PC-9 (cell line): ENCODE measurements around the gene MRPL17. TPM values are rescaled to one million over a fixed set of nuclear protein-coding genes. Genes with fewer than 3 reads are reported as not detected.

Experiments
- BruUV-seq: library from RNA; stranded (reverse); fragments of 400-500 nt; replicated peaks from 2 replicates; lab custom pipeline; 2021; lab: Mats Ljungman, UMichigan
- CTCF ChIA-PET: fragments of 300-600 bp; sonication (Branson Sonifier 250); formaldehyde crosslinking; loops from one replicate; lab custom pipeline; 2022; ENCODE audit warnings: antibody characterized with exemption; lab: Charles Lee
- POLR2A ChIA-PET: fragments of 300-600 bp; sonication (Branson Sonifier 250); formaldehyde crosslinking; loops from one replicate; lab custom pipeline; 2022; ENCODE audit warnings: antibody characterized with exemption; ENCODE audit not compliant: unreplicated experiment; lab: Charles Lee
- DNase-seq, 2 experiments: peaks; one replicate each; pipeline versions ENCODE4 v3.0.0 to v3.0.0-alpha.2; 2015 to 2022; ENCODE audit warnings: mixed read lengths in 1 of 2
- H2AFZ ChIP-seq: fragments of 200-600 bp; sonication (generic); 2 replicates; pipeline ENCODE4 v1.8.1; 2017; ENCODE audit warnings: antibody characterized with exemption
- H3F3A ChIP-seq: fragments of 200-600 bp; sonication (generic); 2 replicates; pipeline ENCODE4 v1.8.1; 2017; ENCODE audit warnings: antibody characterized with exemption, mild to moderate bottlenecking, low read depth; ENCODE audit not compliant: insufficient read depth
- H3K27ac ChIP-seq: fragments of 200-600 bp; sonication (generic); 2 replicates; pipeline ENCODE4 v1.6.1; 2016; ENCODE audit warnings: mixed run types
- H3K27me3 ChIP-seq: fragments of 200-600 bp; sonication (generic); 2 replicates; pipeline ENCODE4 v1.6.1; 2016; ENCODE audit warnings: low read depth, mixed run types; ENCODE audit not compliant: insufficient read depth
- H3K36me3 ChIP-seq: fragments of 200-600 bp; sonication (generic); 2 replicates; pipeline ENCODE4 v1.6.1; 2016; ENCODE audit warnings: low read depth, mixed run types
- H3K4me1 ChIP-seq: fragments of 200-600 bp; sonication (generic); replicated peaks from 2 replicates; pipeline ENCODE4 v1.6.1; 2016; ENCODE audit warnings: mixed run types; ENCODE audit not compliant: insufficient read depth
- H3K4me2 ChIP-seq: fragments of 200-600 bp; sonication (generic); 2 replicates; pipeline ENCODE4 v1.6.1; 2017; ENCODE audit warnings: mixed run types
- H3K4me3 ChIP-seq: fragments of 200-600 bp; sonication (generic); 2 replicates; pipeline ENCODE4 v1.6.1; 2016; ENCODE audit warnings: mixed run types
- H3K79me2 ChIP-seq: fragments of 200-600 bp; sonication (generic); 2 replicates; pipeline ENCODE4 v1.6.1; 2017; ENCODE audit warnings: low read depth, mixed run types
- H3K9me2 ChIP-seq: fragments of 200-600 bp; sonication (generic); 2 replicates; pipeline ENCODE4 v1.8.1; 2017; ENCODE audit warnings: mild to moderate bottlenecking; ENCODE audit not compliant: insufficient read depth
- H3K9me3 ChIP-seq: fragments of 200-600 bp; sonication (generic); 2 replicates; pipeline ENCODE4 v1.8.1; 2016; ENCODE audit warnings: low read depth; ENCODE audit not compliant: insufficient read depth
- H4K20me1 ChIP-seq: fragments of 200-600 bp; sonication (generic); 2 replicates; pipeline ENCODE4 v1.8.1; 2017; ENCODE audit not compliant: insufficient read depth
- CTCF ChIP-seq: fragments of 200-600 bp; sonication (generic); conservative IDR thresholded peaks from 2 replicates; pipeline ENCODE4 v1.6.1; 2017; ENCODE audit warnings: mixed run types, antibody characterized with exemption, mild to moderate bottlenecking, moderate library complexity
- EZH2 ChIP-seq: fragments of 200-600 bp; sonication (generic); IDR thresholded peaks from 2 replicates; pipeline ENCODE4 v1.8.0; 2017; ENCODE audit warnings: antibody characterized with exemption, low read depth
- intact Hi-C: fragments of 100-400 bp; cut with micrococcal nuclease; formaldehyde crosslinking; loops from one replicate; pipeline ENCODE4 v1.10.0; 2022; ENCODE audit not compliant: unreplicated experiment
- total RNA-seq: library from RNA; stranded (reverse); gene quantifications from 2 replicates; pipeline ENCODE4 v1.2.3, GENCODE V29; 2021

Gene MRPL17
- total RNA-seq, 1 experiment from 2014 or later = 35.5 TPM

- ChIA-PET CTCF (no interaction called here), POLR2A (no interaction called here)
- H3K9me3 ChIP-seq = no peaks in the 10 kb centered on the region
- no peaks in the 10 kb centered on the region for H3K4me1 ChIP-seq
- H3K4me3 ChIP-seq = no peak overlapping the region
- no peak overlapping the region for H3K4me2 ChIP-seq
- DNase-seq = no peak
- H2AFZ ChIP-seq = no peak overlapping the region
- H3K27ac ChIP-seq = no peak overlapping the region
- H3K36me3 ChIP-seq = no peaks in the 10 kb centered on the region
- intact Hi-C loops = no loop called here
- H4K20me1 ChIP-seq = no peaks in the 10 kb centered on the region
- H3K9me2 ChIP-seq = no peaks in the 10 kb centered on the region
- no TSS peak for BruUV-seq
- no peaks in the 10 kb centered on the region for H3F3A ChIP-seq
- no peaks in the 10 kb centered on the region for H3K27me3 ChIP-seq
- H3K79me2 ChIP-seq = no peaks in the 10 kb centered on the region
- TF ChIP-seq CTCF (no peak), EZH2 (no peak)
Observed at GRCh38 chr11:6725386-6725896, 42.3 kb upstream of the MRPL17 start.

DNA sequence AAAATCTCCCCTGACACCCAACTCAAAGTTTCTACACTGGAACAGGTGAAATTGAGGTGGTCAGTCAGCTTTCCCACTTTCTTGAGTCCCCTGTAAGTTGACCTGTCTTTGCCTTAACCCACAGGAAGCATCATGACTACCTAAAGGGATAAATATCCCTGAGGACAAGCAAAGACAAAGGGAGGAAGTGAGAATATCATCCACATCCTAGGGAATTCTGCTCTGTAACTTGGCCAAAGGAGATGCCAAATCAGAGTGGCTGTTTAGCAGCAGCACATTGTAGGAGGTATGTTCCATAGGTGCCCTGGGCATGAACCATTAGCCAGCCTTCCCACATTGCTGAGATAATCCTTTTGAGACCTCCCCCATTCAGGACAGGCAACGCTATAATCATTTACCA lies 40.9 kb upstream of the MRPL17 start:
- Histone ChIP-seq H3K79me2 (no peaks in the 10 kb centered on the region), H4K20me1 (no peaks in the 10 kb centered on the region), H2AFZ (no peak overlapping the region), H3K9me3 (no peaks in the 10 kb centered on the region), H3F3A (no peaks in the 10 kb centered on the region), H3K4me2 (no peak overlapping the region), H3K36me3 (no peaks in the 10 kb centered on the region), H3K27me3 (no peaks in the 10 kb centered on the region), H3K4me1 (no peaks in the 10 kb centered on the region), H3K9me2 (no peaks in the 10 kb centered on the region), H3K27ac (no peak overlapping the region), H3K4me3 (no peak overlapping the region)
- TF ChIP-seq CTCF (no peak), EZH2 (no peak)
- no peak for DNase-seq
- BruUV-seq = no TSS peak
- ChIA-PET CTCF (no interaction called here), POLR2A (no interaction called here)
- intact Hi-C loops = no loop called here

DNA sequence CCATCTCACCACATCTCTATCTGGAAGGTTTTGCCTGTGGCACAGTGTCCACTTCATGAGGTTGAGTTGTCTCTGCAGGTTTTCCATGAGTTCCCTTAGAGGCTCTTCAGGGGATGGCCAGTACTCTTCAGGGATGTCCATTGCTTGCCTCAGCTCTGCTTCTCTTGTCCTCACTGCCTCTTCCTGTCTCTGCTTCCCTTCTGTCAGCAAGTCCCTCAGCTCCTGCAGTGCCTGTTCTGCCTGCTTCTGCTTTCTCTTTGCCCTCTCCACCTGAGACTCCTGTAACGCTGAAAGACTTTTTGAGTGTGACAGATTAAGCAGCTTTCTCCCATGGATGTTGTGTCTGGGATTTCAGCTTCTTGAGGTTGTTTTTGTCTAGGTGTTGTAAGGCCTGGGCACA lies 38.2 kb upstream of the MRPL17 start:
- BruUV-seq = no TSS peak
- no peaks in the 10 kb centered on the region for H3K9me2 ChIP-seq
- no peaks in the 10 kb centered on the region for H4K20me1 ChIP-seq
- no peaks in the 10 kb centered on the region for H3K4me1 ChIP-seq
- H3K79me2 ChIP-seq = no peaks in the 10 kb centered on the region
- H3K4me2 ChIP-seq = no peak overlapping the region
- intact Hi-C loops = no loop called here
- no peaks in the 10 kb centered on the region for H3K9me3 ChIP-seq
- no peak overlapping the region for H3K4me3 ChIP-seq
- H3F3A ChIP-seq = no peaks in the 10 kb centered on the region
- no peak overlapping the region for H2AFZ ChIP-seq
- no peaks in the 10 kb centered on the region for H3K36me3 ChIP-seq
- no peak for TF ChIP-seq EZH2
- no peak for TF ChIP-seq CTCF
- no peak overlapping the region for H3K27ac ChIP-seq
- no peaks in the 10 kb centered on the region for H3K27me3 ChIP-seq
- POLR2A ChIA-PET = no interaction called here
- no peak for DNase-seq
- CTCF ChIA-PET = no interaction called here
